DND-41 (cell line): ENCODE measurements around the gene DGKB.

ENCODE experiments used
- ATAC-seq: fragments of 200-7000 bp; cut with Tn5 transposase; 3 replicates; pipeline ENCODE4 v1.9.1; 2021; ENCODE audit warnings: low read depth; ENCODE audit not compliant: insufficient read depth
- DNase-seq: peaks from one replicate; pipeline ENCODE4 v3.0.0-alpha.2; 2020
- H2AFZ ChIP-seq: 2 replicates; pipeline ENCODE4 v1.6.0; 2012; ENCODE audit warnings: low read depth, low read length
- H3K27ac ChIP-seq: 2 replicates; pipeline ENCODE4 v1.5.1; 2012; ENCODE audit warnings: low read length, inconsistent platforms
- H3K27me3 ChIP-seq: fragments of 200-600 bp; sonication (generic); 2 replicates; pipeline ENCODE4 v1.6.0; 2012; ENCODE audit warnings: low read length, mild to moderate bottlenecking, inconsistent platforms; ENCODE audit not compliant: insufficient read depth, poor library complexity
- H3K36me3 ChIP-seq: 2 replicates; pipeline ENCODE4 v1.5.1; 2012; ENCODE audit warnings: low read length, inconsistent platforms; ENCODE audit not compliant: insufficient read depth
- H3K4me1 ChIP-seq: 2 replicates; pipeline ENCODE4 v1.5.1; 2012; ENCODE audit warnings: mild to moderate bottlenecking, low read length; ENCODE audit not compliant: insufficient read depth
- H3K4me2 ChIP-seq: 2 replicates; pipeline ENCODE4 v1.6.0; 2012; ENCODE audit warnings: mild to moderate bottlenecking, moderate library complexity, low read length, inconsistent platforms; ENCODE audit not compliant: insufficient read depth
- H3K4me3 ChIP-seq, 2 experiments: fragments of 200-600 bp in 1 of 2; shearing (Covaris generic) in 1 of 2; 2 replicates each; pipeline ENCODE4 v1.5.1; 2012 to 2016; ENCODE audit warnings: inconsistent platforms in 2 of 2, low read length in 2 of 2, mild to moderate bottlenecking in 2 of 2, low read depth in 1 of 2, moderate library complexity in 1 of 2
- H3K79me2 ChIP-seq: 2 replicates; pipeline ENCODE4 v1.6.0; 2012; ENCODE audit warnings: low read length, inconsistent platforms; ENCODE audit not compliant: insufficient read depth
- H3K9ac ChIP-seq: 2 replicates; pipeline ENCODE4 v1.6.0; 2012; ENCODE audit warnings: low read depth, mild to moderate bottlenecking, inconsistent platforms, low read length, moderate library complexity
- H3K9me3 ChIP-seq: 2 replicates; pipeline ENCODE4 v1.5.1; 2012; ENCODE audit warnings: low read length, moderate library complexity, mild to moderate bottlenecking, inconsistent platforms; ENCODE audit not compliant: insufficient read depth, severe bottlenecking
- H4K20me1 ChIP-seq: 2 replicates; pipeline ENCODE4 v1.6.0; 2012; ENCODE audit warnings: low read length; ENCODE audit not compliant: insufficient read depth
- EZH2 ChIP-seq: IDR thresholded peaks from 3 replicates; pipeline ENCODE4 v1.6.1; 2012; ENCODE audit warnings: borderline replicate concordance, low read depth, mild to moderate bottlenecking, moderate library complexity, low read length, inconsistent platforms; ENCODE audit not compliant: severe bottlenecking
- TF ChIP-seq, protein P1 (sequence below): IDR thresholded peaks from 2 replicates; pipeline ENCODE4 v1.5.1; 2012; ENCODE audit warnings: borderline replicate concordance, low read length, moderate library complexity, mild to moderate bottlenecking; ENCODE audit not compliant: poor library complexity, severe bottlenecking; ENCODE audit errors: extremely low read depth

Gene DGKB

DNA sequence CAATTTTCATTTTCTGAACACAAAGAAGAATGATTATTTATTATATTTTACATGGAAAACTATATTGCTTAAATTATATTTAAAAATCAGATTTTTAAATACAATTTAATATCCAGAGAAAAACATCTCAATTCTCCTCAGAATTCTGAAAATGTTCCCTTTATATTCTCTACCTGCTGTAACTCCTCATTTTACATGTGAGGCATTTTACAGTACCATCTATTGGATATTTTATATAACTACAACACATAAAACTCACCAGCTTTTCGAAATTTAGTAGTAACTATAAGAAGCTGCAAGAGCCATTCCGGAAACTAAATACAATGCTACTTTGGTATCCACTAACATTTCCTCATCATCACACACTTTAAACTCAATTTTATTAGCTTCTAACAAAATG, 264.6 kb downstream of the DGKB start:
- no peak overlapping the region for H2AFZ ChIP-seq
- H3K36me3 ChIP-seq: no peaks in the 10 kb centered on the region
- ATAC-seq (no peak), DNase-seq (no peak)
- H3K79me2 ChIP-seq: no peaks in the 10 kb centered on the region
- peaks cover 2% of the 10 kb centered on the region for H3K9me3 ChIP-seq
- H3K4me1 ChIP-seq: no peaks in the 10 kb centered on the region
- H3K27ac ChIP-seq: no peak overlapping the region
- no peak overlapping the region for H3K4me2 ChIP-seq
- no peak overlapping the region for H3K4me3 ChIP-seq
- H4K20me1 ChIP-seq: no peaks in the 10 kb centered on the region
- no peaks in the 10 kb centered on the region for H3K27me3 ChIP-seq
- H3K9ac ChIP-seq: no peak overlapping the region
- TF ChIP-seq, protein P1, sequence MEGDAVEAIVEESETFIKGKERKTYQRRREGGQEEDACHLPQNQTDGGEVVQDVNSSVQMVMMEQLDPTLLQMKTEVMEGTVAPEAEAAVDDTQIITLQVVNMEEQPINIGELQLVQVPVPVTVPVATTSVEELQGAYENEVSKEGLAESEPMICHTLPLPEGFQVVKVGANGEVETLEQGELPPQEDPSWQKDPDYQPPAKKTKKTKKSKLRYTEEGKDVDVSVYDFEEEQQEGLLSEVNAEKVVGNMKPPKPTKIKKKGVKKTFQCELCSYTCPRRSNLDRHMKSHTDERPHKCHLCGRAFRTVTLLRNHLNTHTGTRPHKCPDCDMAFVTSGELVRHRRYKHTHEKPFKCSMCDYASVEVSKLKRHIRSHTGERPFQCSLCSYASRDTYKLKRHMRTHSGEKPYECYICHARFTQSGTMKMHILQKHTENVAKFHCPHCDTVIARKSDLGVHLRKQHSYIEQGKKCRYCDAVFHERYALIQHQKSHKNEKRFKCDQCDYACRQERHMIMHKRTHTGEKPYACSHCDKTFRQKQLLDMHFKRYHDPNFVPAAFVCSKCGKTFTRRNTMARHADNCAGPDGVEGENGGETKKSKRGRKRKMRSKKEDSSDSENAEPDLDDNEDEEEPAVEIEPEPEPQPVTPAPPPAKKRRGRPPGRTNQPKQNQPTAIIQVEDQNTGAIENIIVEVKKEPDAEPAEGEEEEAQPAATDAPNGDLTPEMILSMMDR: no peak
- no peak for TF ChIP-seq EZH2

DNA sequence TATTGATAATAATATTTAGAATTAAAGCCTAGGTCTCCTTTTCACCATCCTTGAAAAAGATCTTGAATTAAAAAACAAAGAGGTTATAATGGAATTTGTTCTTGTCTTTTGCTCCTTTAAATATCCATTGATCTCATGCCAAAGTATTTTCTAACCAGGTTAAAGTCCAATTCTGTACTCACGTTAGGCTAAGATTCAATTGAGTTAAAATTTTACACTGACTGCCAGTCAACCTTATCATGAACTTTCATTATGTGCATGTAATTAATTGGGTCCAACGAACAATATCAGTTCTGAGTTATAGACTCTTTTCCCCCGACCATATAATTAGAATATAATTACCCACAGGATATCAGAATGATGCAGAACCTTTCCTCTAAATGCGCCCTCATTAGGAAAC, 266.6 kb downstream of the DGKB start:
- Histone ChIP-seq H3K27ac (no peak overlapping the region), H3K9ac (no peak overlapping the region), H3K36me3 (no peaks in the 10 kb centered on the region), H3K4me1 (no peaks in the 10 kb centered on the region), H4K20me1 (no peaks in the 10 kb centered on the region), H3K79me2 (no peaks in the 10 kb centered on the region), H3K9me3 (no peaks in the 10 kb centered on the region), H3K27me3 (no peaks in the 10 kb centered on the region), H2AFZ (no peak overlapping the region), H3K4me3 (no peak overlapping the region), H3K4me2 (no peak overlapping the region)
- ATAC-seq (no peak), DNase-seq (no peak)
- TF ChIP-seq, protein P1: no peak
- TF ChIP-seq EZH2: no peak

DNA sequence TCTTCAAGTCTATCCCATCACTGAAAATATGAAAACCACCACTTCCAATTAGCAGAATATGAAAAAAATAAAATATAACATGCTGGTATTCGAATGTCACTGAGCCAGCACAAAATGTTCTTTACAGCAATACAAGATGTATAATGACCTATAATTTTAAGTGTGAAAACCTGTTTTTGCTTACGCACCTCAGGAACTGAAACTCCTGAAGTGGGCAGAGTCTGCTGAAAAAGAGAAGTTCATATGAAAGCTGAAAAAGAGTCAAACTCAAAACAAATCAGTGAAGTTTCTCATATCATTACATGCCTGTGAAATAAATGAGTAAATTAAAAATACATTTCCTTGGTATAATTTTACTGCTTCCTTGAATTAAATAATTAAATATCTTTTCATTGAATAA, 272.5 kb downstream of the DGKB start:
- no peak overlapping the region for H3K4me2 ChIP-seq
- H2AFZ ChIP-seq: no peak overlapping the region
- no peaks in the 10 kb centered on the region for H3K9me3 ChIP-seq
- no peaks in the 10 kb centered on the region for H3K27me3 ChIP-seq
- TF ChIP-seq, protein P1: no peak
- TF ChIP-seq EZH2: no peak
- no peak overlapping the region for H3K4me3 ChIP-seq
- H4K20me1 ChIP-seq: no peaks in the 10 kb centered on the region
- ATAC-seq (no peak), DNase-seq (no peak)
- no peaks in the 10 kb centered on the region for H3K36me3 ChIP-seq
- no peak overlapping the region for H3K9ac ChIP-seq
- H3K27ac ChIP-seq: no peak overlapping the region
- no peaks in the 10 kb centered on the region for H3K4me1 ChIP-seq
- H3K79me2 ChIP-seq: no peaks in the 10 kb centered on the region

DNA sequence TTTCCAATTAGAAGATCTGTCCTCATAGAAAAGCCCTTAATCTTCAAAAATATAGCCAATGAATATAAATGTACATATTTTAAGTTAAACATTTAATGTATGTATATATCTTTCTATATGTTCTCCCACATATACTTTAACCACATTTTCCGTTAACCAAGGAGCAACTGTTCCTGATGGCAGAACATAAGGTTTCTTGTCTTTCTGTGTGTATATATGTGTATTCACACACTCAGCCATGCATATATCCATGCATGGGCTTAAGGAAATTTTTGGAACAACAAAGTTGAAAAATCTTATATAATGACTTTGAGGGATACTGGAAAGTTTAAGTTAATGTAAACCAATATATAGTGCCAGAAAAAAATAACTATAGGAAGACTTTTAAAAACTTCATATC, 274.0 kb downstream of the DGKB start:
- H3K27me3 ChIP-seq: no peaks in the 10 kb centered on the region

More for the DNA sequence above, 274.0 kb downstream of the DGKB start:
- ATAC-seq (no peak), DNase-seq (no peak)
- no peak overlapping the region for H3K9ac ChIP-seq
- no peak overlapping the region for H3K4me3 ChIP-seq
- no peak overlapping the region for H2AFZ ChIP-seq
- no peak overlapping the region for H3K27ac ChIP-seq
- H4K20me1 ChIP-seq: no peaks in the 10 kb centered on the region
- H3K79me2 ChIP-seq: no peaks in the 10 kb centered on the region
- no peaks in the 10 kb centered on the region for H3K9me3 ChIP-seq
- H3K36me3 ChIP-seq: no peaks in the 10 kb centered on the region
- TF ChIP-seq EZH2: no peak
- TF ChIP-seq, protein P1: no peak
- no peak overlapping the region for H3K4me2 ChIP-seq
- no peaks in the 10 kb centered on the region for H3K4me1 ChIP-seq
